ENCODE data around the gene CD28. TPM values are rescaled to one million over a fixed set of nuclear protein-coding genes. Genes with fewer than 3 reads are reported as not detected.

The CD28 gene
- total RNA-seq, 6 experiments from 2014 or later = 0.16 to 1.6 (median 0.46) TPM

DNA sequence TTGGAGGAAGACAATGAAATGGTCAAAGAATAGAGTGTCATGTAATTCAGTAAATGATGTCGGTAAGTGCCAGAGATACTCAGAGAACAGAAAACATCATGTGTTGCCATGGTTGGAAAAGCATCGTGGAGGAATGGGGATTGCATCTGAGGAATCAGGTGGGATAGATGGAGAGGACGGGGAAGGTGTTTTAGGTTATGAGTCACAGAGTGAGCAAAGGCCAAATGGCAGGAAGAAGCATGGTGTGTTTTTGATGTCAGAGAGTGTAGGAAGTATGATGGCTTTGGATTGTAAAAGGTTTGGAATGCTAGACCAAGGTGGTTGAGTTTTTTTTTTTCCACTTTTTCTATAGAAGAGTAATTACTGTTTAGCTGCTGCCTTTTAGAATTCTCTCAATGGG is 27.5 kb upstream of the CD28 start:
- H3K27ac ChIP-seq = no peak overlapping the region
- ATAC-seq (no peak), DNase-seq (no peak)
- no peaks in the 10 kb centered on the region for H3K36me3 ChIP-seq
- H3K9me3 ChIP-seq = no peaks in the 10 kb centered on the region
- intact Hi-C loops (cut with DNase I) = no loop called here
- no peaks in the 10 kb centered on the region for H3K27me3 ChIP-seq
- no peak for TF ChIP-seq POLR2A (IDR thresholded peaks at IDR 0.05)
- TF ChIP-seq, protein P1, sequence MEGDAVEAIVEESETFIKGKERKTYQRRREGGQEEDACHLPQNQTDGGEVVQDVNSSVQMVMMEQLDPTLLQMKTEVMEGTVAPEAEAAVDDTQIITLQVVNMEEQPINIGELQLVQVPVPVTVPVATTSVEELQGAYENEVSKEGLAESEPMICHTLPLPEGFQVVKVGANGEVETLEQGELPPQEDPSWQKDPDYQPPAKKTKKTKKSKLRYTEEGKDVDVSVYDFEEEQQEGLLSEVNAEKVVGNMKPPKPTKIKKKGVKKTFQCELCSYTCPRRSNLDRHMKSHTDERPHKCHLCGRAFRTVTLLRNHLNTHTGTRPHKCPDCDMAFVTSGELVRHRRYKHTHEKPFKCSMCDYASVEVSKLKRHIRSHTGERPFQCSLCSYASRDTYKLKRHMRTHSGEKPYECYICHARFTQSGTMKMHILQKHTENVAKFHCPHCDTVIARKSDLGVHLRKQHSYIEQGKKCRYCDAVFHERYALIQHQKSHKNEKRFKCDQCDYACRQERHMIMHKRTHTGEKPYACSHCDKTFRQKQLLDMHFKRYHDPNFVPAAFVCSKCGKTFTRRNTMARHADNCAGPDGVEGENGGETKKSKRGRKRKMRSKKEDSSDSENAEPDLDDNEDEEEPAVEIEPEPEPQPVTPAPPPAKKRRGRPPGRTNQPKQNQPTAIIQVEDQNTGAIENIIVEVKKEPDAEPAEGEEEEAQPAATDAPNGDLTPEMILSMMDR (IDR thresholded peaks at IDR 0.05) = no peak
- H3K4me3 ChIP-seq = no peak overlapping the region
- WGBS (ENCODE audit: insufficient coverage, low coverage, low lambda C conversion rate, missing lambda C conversion rate) = 98% methylated on average over 3 of the region's 3 CpGs
- H3K4me1 ChIP-seq = peaks cover 0 to 9% (median 0%) of the 10 kb centered on the region in 4 donors

DNA sequence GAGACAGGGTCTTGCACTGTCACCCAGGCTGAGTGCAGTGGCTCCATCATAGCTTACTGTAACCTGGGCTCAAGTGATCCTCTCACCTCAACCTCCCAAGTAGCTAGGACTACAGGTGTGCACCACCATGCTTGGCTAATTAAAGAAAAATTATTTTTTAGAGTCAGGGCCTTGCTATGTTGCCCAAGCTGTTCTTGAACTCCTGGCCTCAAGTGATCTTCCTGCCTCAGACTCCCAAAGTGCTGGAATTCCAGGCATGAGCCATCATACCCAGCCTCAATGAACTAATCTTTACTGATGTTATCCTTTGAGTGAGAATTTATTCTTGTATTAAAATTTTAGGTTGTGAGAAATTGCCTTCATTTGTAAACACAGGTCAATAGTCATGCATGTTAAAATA is 27.0 kb upstream of the CD28 start:
- Histone ChIP-seq H3K9me3 (no peaks in the 10 kb centered on the region), H3K27me3 (no peaks in the 10 kb centered on the region), H3K4me3 (no peak overlapping the region), H3K4me1 (peaks cover 0 to 10% (median 0%) of the 10 kb centered on the region in 4 donors), H3K36me3 (no peaks in the 10 kb centered on the region), H3K27ac (no peak overlapping the region)
- no peak for ATAC-seq
- intact Hi-C loops (cut with DNase I) = no loop called here
- no peak for DNase-seq
- no peak for TF ChIP-seq POLR2A (IDR thresholded peaks at IDR 0.05)
- TF ChIP-seq, protein P1 (IDR thresholded peaks at IDR 0.05) = no peak

DNA sequence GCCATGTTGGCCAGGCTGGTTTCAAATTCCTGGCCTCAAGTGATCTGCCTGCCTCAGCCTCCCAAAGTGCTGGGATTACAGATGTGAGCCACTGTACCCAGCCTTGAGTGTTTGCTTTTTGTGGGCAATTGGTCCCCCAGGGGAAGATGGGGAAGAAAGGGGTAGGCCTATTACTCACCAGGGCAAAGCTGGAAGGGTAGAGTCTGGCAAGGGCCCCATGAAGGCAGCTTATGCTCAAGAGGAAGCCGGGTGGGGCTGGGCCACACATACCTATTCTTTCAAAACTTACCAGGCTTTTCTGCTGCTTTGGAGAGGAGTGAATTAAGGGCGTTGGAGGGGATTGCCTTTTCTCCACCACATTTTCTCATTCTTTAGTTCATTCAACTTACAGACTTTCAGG is 24.5 kb upstream of the CD28 start:
- H3K36me3 ChIP-seq = no peaks in the 10 kb centered on the region
- DNase-seq (no peak), ATAC-seq (no peak)
- intact Hi-C loops (cut with DNase I) = no loop called here
- H3K27ac ChIP-seq = peak overlapping the region in 2 of 3 donors; percentile 29 to 52
- 80% methylated on average over 2 of the region's 2 CpGs for WGBS (ENCODE audit: insufficient coverage, low coverage, low lambda C conversion rate, missing lambda C conversion rate)
- H3K4me1 ChIP-seq = peaks cover 0 to 10% (median 0%) of the 10 kb centered on the region in 4 donors
- TF ChIP-seq, protein P1 (IDR thresholded peaks at IDR 0.05) = no peak
- no peak for TF ChIP-seq POLR2A (IDR thresholded peaks at IDR 0.05)
- no peak overlapping the region for H3K4me3 ChIP-seq
- H3K9me3 ChIP-seq = no peaks in the 10 kb centered on the region
- no peaks in the 10 kb centered on the region for H3K27me3 ChIP-seq

- Histone ChIP-seq H3K27me3 (no peaks in the 10 kb centered on the region), H3K4me1 (peaks cover 0 to 10% (median 0%) of the 10 kb centered on the region in 4 donors), H3K9me3 (no peaks in the 10 kb centered on the region), H3K4me3 (no peak overlapping the region), H3K27ac (peak overlapping the region in 1 of 3 donors; percentile 52), H3K36me3 (no peaks in the 10 kb centered on the region)
- 62% methylated on average over 4 of the region's 4 CpGs for WGBS (ENCODE audit: insufficient coverage, low coverage, low lambda C conversion rate, missing lambda C conversion rate)
- TF ChIP-seq, protein P1 (IDR thresholded peaks at IDR 0.05) = no peak
- no peak for TF ChIP-seq POLR2A (IDR thresholded peaks at IDR 0.05)
- intact Hi-C loops (cut with DNase I) = no loop called here
- DNase-seq (no peak), ATAC-seq (peak; percentile 18 to 68 (median 36))
These were observed 23.7 kb upstream of the CD28 start for GRCh38 chr2:203682688-203683130.

DNA sequence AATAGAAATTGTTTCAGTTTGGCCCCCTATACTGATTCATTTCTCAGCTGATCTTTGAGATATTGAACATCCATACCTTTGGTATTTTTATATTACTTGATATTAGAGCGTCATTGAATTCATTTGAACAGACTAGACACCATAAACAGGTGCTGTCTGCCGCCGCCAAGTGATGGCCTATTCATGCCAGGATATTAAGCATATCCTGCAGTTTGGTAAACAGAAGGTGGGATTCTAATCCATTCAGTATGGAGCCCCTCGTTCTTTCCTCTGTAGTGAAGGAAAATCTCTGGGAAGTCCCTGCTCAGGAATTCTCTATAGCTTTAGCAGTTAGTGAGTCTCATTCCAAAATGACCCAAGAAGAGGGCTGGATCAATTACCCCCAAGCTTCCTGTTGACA is 23.0 kb upstream of the CD28 start:
- WGBS (ENCODE audit: insufficient coverage, low coverage, low lambda C conversion rate, missing lambda C conversion rate) = 69% methylated on average over 4 of the region's 4 CpGs
- TF ChIP-seq, protein P1 (IDR thresholded peaks at IDR 0.05) = no peak
- TF ChIP-seq POLR2A (IDR thresholded peaks at IDR 0.05) = no peak
- no peaks in the 10 kb centered on the region for H3K36me3 ChIP-seq
- H3K27me3 ChIP-seq = no peaks in the 10 kb centered on the region
- H3K4me3 ChIP-seq = no peak overlapping the region
- no peak for ATAC-seq
- no peaks in the 10 kb centered on the region for H3K9me3 ChIP-seq
- peak overlapping the region; percentile 25 to 52 (median 27) for H3K27ac ChIP-seq
- H3K4me1 ChIP-seq = peaks cover 0 to 12% (median 0%) of the 10 kb centered on the region in 4 donors
- no peak for DNase-seq
- intact Hi-C loops (cut with DNase I) = no loop called here
